ENCODE measurements around the gene SPRR1A. TPM values are rescaled to one million over a fixed set of nuclear protein-coding genes. Genes with fewer than 3 reads are reported as not detected.

Gene SPRR1A
- total and polyA plus RNA-seq, 2 experiments from 2014 or later, result not detected

DNA sequence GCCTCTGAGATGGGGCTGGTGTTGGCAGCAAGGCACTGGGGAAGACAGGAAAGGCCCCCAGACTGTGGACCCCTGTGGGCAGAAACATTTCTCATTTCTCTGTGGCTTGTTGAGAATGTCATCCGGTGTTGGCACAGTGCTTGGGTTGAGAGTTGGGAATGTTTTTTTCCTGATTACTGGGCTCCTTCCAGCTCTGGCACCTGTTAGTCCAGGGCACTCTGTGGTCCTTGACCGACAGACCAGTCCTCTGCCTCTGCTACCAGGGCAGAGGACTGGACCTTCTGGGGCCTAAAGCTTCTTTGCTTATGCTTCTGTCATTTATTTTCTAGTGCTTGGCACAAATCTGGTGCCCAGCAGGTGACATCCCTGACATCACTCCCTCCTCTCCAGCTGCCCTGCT lies 41.7 kb upstream of the SPRR1A start:
- Histone ChIP-seq H3K27me3 (no peaks in the 10 kb centered on the region), H3K36me3 (replicated peaks; ENCODE audit: insufficient read depth, low read depth) (no peaks in the 10 kb centered on the region), H3K27ac (no peak overlapping the region), H3K4me1 (ENCODE audit: insufficient read depth) (no peaks in the 10 kb centered on the region), H4K20me1 (ENCODE audit: insufficient read depth, poor library complexity, severe bottlenecking) (no peaks in the 10 kb centered on the region), H3K79me2 (no peaks in the 10 kb centered on the region), H3K9me2 (replicated peaks; ENCODE audit: insufficient read depth) (no peaks in the 10 kb centered on the region), H3K9me3 (ENCODE audit: low read depth) (no peaks in the 10 kb centered on the region), H3K4me2 (no peak overlapping the region), H2AFZ (no peak overlapping the region), H3K4me3 (no peak overlapping the region)
- no peak for TF ChIP-seq EZH2phosphoT487 (IDR thresholded peaks at IDR 0.05; ENCODE audit: low read depth, severe bottlenecking, unreplicated experiment)
- TF ChIP-seq, protein P1, sequence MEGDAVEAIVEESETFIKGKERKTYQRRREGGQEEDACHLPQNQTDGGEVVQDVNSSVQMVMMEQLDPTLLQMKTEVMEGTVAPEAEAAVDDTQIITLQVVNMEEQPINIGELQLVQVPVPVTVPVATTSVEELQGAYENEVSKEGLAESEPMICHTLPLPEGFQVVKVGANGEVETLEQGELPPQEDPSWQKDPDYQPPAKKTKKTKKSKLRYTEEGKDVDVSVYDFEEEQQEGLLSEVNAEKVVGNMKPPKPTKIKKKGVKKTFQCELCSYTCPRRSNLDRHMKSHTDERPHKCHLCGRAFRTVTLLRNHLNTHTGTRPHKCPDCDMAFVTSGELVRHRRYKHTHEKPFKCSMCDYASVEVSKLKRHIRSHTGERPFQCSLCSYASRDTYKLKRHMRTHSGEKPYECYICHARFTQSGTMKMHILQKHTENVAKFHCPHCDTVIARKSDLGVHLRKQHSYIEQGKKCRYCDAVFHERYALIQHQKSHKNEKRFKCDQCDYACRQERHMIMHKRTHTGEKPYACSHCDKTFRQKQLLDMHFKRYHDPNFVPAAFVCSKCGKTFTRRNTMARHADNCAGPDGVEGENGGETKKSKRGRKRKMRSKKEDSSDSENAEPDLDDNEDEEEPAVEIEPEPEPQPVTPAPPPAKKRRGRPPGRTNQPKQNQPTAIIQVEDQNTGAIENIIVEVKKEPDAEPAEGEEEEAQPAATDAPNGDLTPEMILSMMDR (IDR thresholded peaks at IDR 0.05; ENCODE audit: poor library complexity), result no peak
- no peak for TF ChIP-seq EZH2 (IDR thresholded peaks at IDR 0.05; ENCODE audit: borderline replicate concordance)
- no peak for DNase-seq (ENCODE audit: low spot score)
- WGBS (ENCODE audit: low lambda C conversion rate, missing lambda C conversion rate), result 60% methylated on average over 2 of the region's 2 CpGs

DNA sequence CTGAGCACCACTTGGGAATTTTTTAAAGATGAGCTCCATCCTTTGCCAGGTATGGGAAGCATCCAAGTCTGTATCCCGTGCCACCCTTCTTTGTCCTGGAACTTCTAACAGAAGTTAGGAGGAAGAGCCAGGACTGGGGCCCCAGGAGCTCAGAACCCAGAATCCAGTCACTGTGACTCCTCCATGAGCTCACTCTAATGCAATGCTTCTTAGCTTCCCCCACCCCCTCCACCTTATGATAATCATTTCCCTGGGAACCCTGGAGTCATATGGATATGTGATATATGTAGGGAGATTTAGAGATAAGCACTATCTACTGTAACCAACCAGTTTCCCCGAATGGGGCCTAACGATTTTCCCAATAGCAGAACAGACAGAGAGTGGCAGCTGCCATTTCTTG lies 37.6 kb upstream of the SPRR1A start:
- Histone ChIP-seq H3K79me2 (no peaks in the 10 kb centered on the region), H3K4me1 (ENCODE audit: insufficient read depth) (no peaks in the 10 kb centered on the region), H3K4me3 (no peak overlapping the region), H2AFZ (no peak overlapping the region), H3K27me3 (no peaks in the 10 kb centered on the region), H3K36me3 (replicated peaks; ENCODE audit: insufficient read depth, low read depth) (no peaks in the 10 kb centered on the region), H3K4me2 (no peak overlapping the region), H3K27ac (no peak overlapping the region), H3K9me3 (ENCODE audit: low read depth) (no peaks in the 10 kb centered on the region), H3K9me2 (replicated peaks; ENCODE audit: insufficient read depth) (no peaks in the 10 kb centered on the region), H4K20me1 (ENCODE audit: insufficient read depth, poor library complexity, severe bottlenecking) (no peaks in the 10 kb centered on the region)
- TF ChIP-seq EZH2 (IDR thresholded peaks at IDR 0.05; ENCODE audit: borderline replicate concordance), result no peak
- TF ChIP-seq, protein P1 (IDR thresholded peaks at IDR 0.05; ENCODE audit: poor library complexity), result no peak
- no peak for TF ChIP-seq EZH2phosphoT487 (IDR thresholded peaks at IDR 0.05; ENCODE audit: low read depth, severe bottlenecking, unreplicated experiment)
- no peak for DNase-seq (ENCODE audit: low spot score)
- 60% methylated on average over 3 of the region's 3 CpGs for WGBS (ENCODE audit: low lambda C conversion rate, missing lambda C conversion rate)

DNA sequence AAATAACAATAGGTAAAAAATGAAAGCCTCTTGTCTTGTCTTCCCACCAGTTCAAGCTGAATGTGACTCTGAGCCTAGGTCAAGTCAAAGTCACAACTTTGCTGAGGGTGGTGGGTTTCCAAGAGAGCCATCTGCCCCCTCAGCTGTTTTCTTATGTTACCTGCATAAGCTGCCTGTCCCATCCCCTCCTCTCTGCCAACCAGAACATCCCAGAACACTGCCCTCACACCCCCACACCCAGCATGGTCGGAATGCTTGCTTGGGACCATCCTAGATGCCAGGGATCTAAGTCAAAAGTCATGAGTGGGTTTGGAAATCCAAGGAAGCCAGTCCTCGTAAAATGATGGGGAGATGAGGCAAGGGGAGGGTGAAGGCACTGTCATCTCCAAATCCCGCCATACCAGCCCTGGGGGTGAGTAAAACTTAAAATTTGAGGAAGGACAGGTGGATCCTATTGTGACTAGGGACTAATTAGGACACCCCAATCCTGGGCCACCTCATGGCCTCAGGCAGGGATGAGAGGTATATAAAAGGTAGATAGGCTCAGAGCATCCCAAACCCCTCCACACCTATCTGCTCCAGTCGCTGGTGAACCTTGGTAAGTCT lies 37.1 kb upstream of the SPRR1A start, which contains the start of gene SPRR5:
Gene SPRR5, plus strand, starts transcription at position 556 of the 606 bp plus-strand sequence. CDS start 1,349 bp downstream, outside the sequence.
- H3K9me2 ChIP-seq (replicated peaks; ENCODE audit: insufficient read depth), result no peaks in the 10 kb centered on the region
- no peak for DNase-seq (ENCODE audit: low spot score)
- TF ChIP-seq EZH2phosphoT487 (IDR thresholded peaks at IDR 0.05; ENCODE audit: low read depth, severe bottlenecking, unreplicated experiment) (no peak), EZH2 (IDR thresholded peaks at IDR 0.05; ENCODE audit: borderline replicate concordance) (no peak)
- TF ChIP-seq, protein P1 (IDR thresholded peaks at IDR 0.05; ENCODE audit: poor library complexity), result no peak
- no peak within 1 kb of the TSS for H3K4me3 ChIP-seq
- 37% methylated on average over 4 of the region's 4 CpGs for WGBS (ENCODE audit: low lambda C conversion rate, missing lambda C conversion rate)
- no peaks in the 10 kb centered on the region for H3K79me2 ChIP-seq
- H2AFZ ChIP-seq, result no peak within 1 kb of the TSS
- H3K27me3 ChIP-seq, result no peaks in the 10 kb centered on the region
- H3K36me3 ChIP-seq (replicated peaks; ENCODE audit: insufficient read depth, low read depth), result no peaks in the 10 kb centered on the region
- H3K4me1 ChIP-seq (ENCODE audit: insufficient read depth), result no peaks in the 10 kb centered on the region
- no peaks in the 10 kb centered on the region for H3K9me3 ChIP-seq (ENCODE audit: low read depth)
- no peak within 1 kb of the TSS for H3K4me2 ChIP-seq
- H4K20me1 ChIP-seq (ENCODE audit: insufficient read depth, poor library complexity, severe bottlenecking), result no peaks in the 10 kb centered on the region
- no peak within 1 kb of the TSS for H3K27ac ChIP-seq

Measured in hepatocyte (in vitro differentiated cells).